Testis (tissue), 3 donors: ENCODE results near the gene LSR. TPM values are rescaled to one million over a fixed set of nuclear protein-coding genes. Genes with fewer than 3 reads are reported as not detected.

Experiments
- DNase-seq: peaks from one replicate; pipeline ENCODE4 v3.0.0-alpha.2; 2019
- H3K27ac ChIP-seq, 2 donors: fragments of 200-600 bp; sonication (generic); one replicate each; pipeline ENCODE4 v1.5.1; 2019
- H3K27me3 ChIP-seq: fragments of 200-600 bp; sonication (generic); one replicate; pipeline ENCODE4 v1.5.1; 2019
- H3K36me3 ChIP-seq: fragments of 200-600 bp; sonication (generic); one replicate; pipeline ENCODE4 v1.5.1; 2017; ENCODE audit warnings: low read depth; ENCODE audit errors: missing control alignments
- H3K4me1 ChIP-seq: fragments of 200-600 bp; sonication (generic); one replicate; pipeline ENCODE4 v1.5.1; 2019
- H3K4me3 ChIP-seq, 2 donors: fragments of 200-600 bp; sonication (generic); one replicate each; pipeline ENCODE4 v1.5.1; 2017 to 2019
- H3K9me3 ChIP-seq: fragments of 200-600 bp; sonication (generic); one replicate; pipeline ENCODE4 v1.5.1; 2017
- CTCF ChIP-seq, 3 experiments: fragments of 450-650 bp in 2 of 3; fragments of 200-600 bp in 1 of 3; sonication (generic) in 1 of 3; IDR thresholded peaks; one replicate each; pipeline ENCODE4 v1.5.1; 2016 to 2019; ENCODE audit warnings: antibody characterized with exemption in 3 of 3, mild to moderate bottlenecking in 2 of 3, moderate library complexity in 1 of 3
- POLR2A ChIP-seq: fragments of 450-650 bp; IDR thresholded peaks from one replicate; pipeline ENCODE4 v1.6.1; 2017; ENCODE audit warnings: antibody characterized with exemption, mild to moderate bottlenecking, moderate library complexity
- WGBS, 2 donors: methylation state at CpG; one replicate each; pipeline ENCODE4 v1.1.5; 2018; 5-methylcytosine and 5-hydroxymethylcytosine counted together
- intact Hi-C: fragments of 100-400 bp; cut with DNase I; formaldehyde crosslinking; loops from one replicate; pipeline ENCODE4 v1.15.1; 2023; ENCODE audit warnings: low total_unique reads
- polyA plus RNA-seq: library from polyadenylated mRNA; stranded (reverse); fragments of 350-450 nt; fragmentation: Illumina TruSeq; extraction: RNeasy Lipid Tissue Mini Kit (QIAGEN cat#74804); gene quantifications from one replicate; pipeline ENCODE4 v1.2.3, GENCODE V29; 2014; ENCODE audit warnings: low read depth, low replicate concordance; ENCODE audit not compliant: insufficient read depth
- total RNA-seq, 2 donors: library from RNA; depleted of rRNA; stranded (reverse); fragments of >200 nt; gene quantifications; one replicate each; pipeline ENCODE4 v1.2.3, GENCODE V29; 2016

Gene LSR
- total and polyA plus RNA-seq, 3 donors from 2014 or later: 85.7 to 195 (median 154) TPM

DNA sequence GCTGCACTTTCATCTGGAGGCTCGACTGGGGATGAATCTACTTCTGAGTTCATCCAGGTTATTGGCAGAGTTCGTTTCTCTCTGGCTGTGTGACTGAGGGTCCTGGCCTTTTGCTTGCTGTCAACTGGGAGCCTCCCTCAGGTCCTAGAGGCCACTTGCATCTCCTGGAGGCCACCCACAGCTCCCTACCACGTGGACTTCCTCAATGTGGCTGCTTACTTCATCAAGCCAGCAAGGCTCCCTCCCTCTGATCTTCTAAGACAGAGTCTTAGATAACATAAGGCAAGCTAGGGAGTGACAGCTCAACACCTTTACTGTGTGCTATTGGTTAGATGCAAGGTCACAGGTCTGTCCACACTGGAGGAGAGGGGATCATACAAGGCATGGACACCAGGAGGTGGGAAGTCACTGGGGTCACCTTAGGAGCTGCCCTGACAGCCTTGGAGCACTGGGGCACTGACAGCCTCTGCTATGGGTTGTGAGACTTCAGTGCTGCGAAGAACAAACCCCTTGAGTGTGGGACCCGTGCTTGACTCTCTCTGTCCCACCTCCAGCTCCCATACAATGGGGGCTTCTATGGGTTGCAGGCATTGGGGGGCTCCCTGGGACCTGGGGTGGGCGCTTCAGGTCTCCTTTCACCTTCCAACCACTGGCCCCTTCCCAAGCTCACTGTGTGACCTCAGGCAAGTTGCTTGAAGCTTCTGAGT, 25.6 kb upstream of the LSR start:
- intact Hi-C loops: no loop called here
- DNase-seq: no peak
- 67 to 78% methylated on average over 3 to 6 of the region's 6 CpGs for WGBS, 2 donors

GRCh38 chr19:35223862-35224505, 24.8 kb upstream of the LSR start:
- Histone ChIP-seq H3K4me3 (no peak overlapping the region), H3K27me3 (no peaks in the 10 kb centered on the region), H3K4me1 (peaks cover 9% of the 10 kb centered on the region), H3K9me3 (no peaks in the 10 kb centered on the region), H3K36me3 (no peaks in the 10 kb centered on the region), H3K27ac (no peak overlapping the region)
- DNase-seq: no peak
- 79 to 93% methylated on average over 3 to 4 of the region's 4 CpGs for WGBS, 2 donors
- intact Hi-C loops: no loop called here
- TF ChIP-seq CTCF (IDR thresholded peaks at IDR 0.05) (no peak), POLR2A (no peak)

More for the DNA sequence above, 25.6 kb upstream of the LSR start:
- peaks cover 9% of the 10 kb centered on the region for H3K4me1 ChIP-seq
- no peak overlapping the region for H3K4me3 ChIP-seq
- TF ChIP-seq CTCF (IDR thresholded peaks at IDR 0.05): no peak
- H3K27me3 ChIP-seq: no peaks in the 10 kb centered on the region
- H3K27ac ChIP-seq: no peak overlapping the region
- no peaks in the 10 kb centered on the region for H3K36me3 ChIP-seq
- H3K9me3 ChIP-seq: no peaks in the 10 kb centered on the region

- Histone ChIP-seq H3K36me3 (no peaks in the 10 kb centered on the region), H3K27me3 (no peaks in the 10 kb centered on the region), H3K27ac (no peak overlapping the region), H3K4me1 (peaks cover 9% of the 10 kb centered on the region), H3K9me3 (no peaks in the 10 kb centered on the region), H3K4me3 (no peak overlapping the region)
- WGBS, 2 donors: 37 to 60% methylated on average over 17 to 41 of the region's 41 CpGs
- DNase-seq: no peak
- no peak for TF ChIP-seq CTCF (IDR thresholded peaks at IDR 0.05)
- intact Hi-C loops: no loop called here
Observed at GRCh38 chr19:35224681-35225571, 23.9 kb upstream of the LSR start.

- H3K27ac ChIP-seq: no peak overlapping the region
- TF ChIP-seq CTCF (IDR thresholded peaks at IDR 0.05) (no peak), POLR2A (no peak)
- peaks cover 4% of the 10 kb centered on the region for H3K4me1 ChIP-seq
- no peaks in the 10 kb centered on the region for H3K9me3 ChIP-seq
- no peaks in the 10 kb centered on the region for H3K27me3 ChIP-seq
- no peak for DNase-seq
- no peak overlapping the region for H3K4me3 ChIP-seq
- intact Hi-C loops: no loop called here
- H3K36me3 ChIP-seq: no peaks in the 10 kb centered on the region
- 89 to 90% methylated on average over 6 of the region's 6 CpGs for WGBS, 2 donors
Observed at GRCh38 chr19:35225951-35226350, 22.9 kb upstream of the LSR start.
